Natural killer cell (primary cell): ENCODE measurements around the gene CACNA2D3. TPM values are rescaled to one million over a fixed set of nuclear protein-coding genes. Genes with fewer than 3 reads are reported as not detected.
"Not testable (repeated sequence)": the region's sequence is repeated elsewhere in the genome, so short reads cannot be mapped to it uniquely, and the experiment has no call there.

Source experiments
- ATAC-seq, 3 donors: fragments of 150-1000 bp in 2 of 3; fragments of 200-7000 bp in 1 of 3; cut with Tn5 transposase; 1 replicate in 1 of 3; 2 replicates in 2 of 3; pipeline ENCODE4 v1.10.0; 2021; ENCODE audit warnings: mild to moderate bottlenecking in 2 of 3, moderate library complexity in 2 of 3
- DNase-seq, 2 donors: peaks; one replicate each; pipeline versions ENCODE4 v3.0.0 to v3.0.0-alpha.2; 2013 to 2021; ENCODE audit warnings: mixed read lengths in 1 of 2
- H3K27ac ChIP-seq: one replicate; pipeline ENCODE4 v1.5.1; 2013; ENCODE audit warnings: mild to moderate bottlenecking, low read length
- H3K27me3 ChIP-seq: one replicate; pipeline ENCODE4 v1.6.1; 2013; ENCODE audit warnings: low read length; ENCODE audit not compliant: control insufficient read depth, insufficient read depth
- H3K36me3 ChIP-seq: one replicate; pipeline ENCODE4 v1.6.1; 2013; ENCODE audit warnings: low read length; ENCODE audit not compliant: control insufficient read depth, insufficient read depth
- H3K4me1 ChIP-seq: one replicate; pipeline ENCODE4 v1.6.1; 2013; ENCODE audit warnings: low read length; ENCODE audit not compliant: control insufficient read depth, insufficient read depth
- H3K4me3 ChIP-seq: one replicate; pipeline ENCODE4 v1.5.1; 2013; ENCODE audit warnings: low read length
- H3K9me3 ChIP-seq: one replicate; pipeline ENCODE4 v1.6.1; 2013; ENCODE audit warnings: low read length; ENCODE audit not compliant: control insufficient read depth, insufficient read depth
- H3K27ac Mint-ChIP-seq, 2 donors: one replicate each; pipeline ENCODE4 v1.8.0; 2022; ENCODE audit warnings: mild to moderate bottlenecking in 2 of 2, mixed read lengths in 2 of 2, moderate library complexity in 1 of 2
- H3K27me3 Mint-ChIP-seq, 2 donors: one replicate each; pipeline ENCODE4 v1.8.0; 2022; ENCODE audit warnings: low read depth in 2 of 2, mixed read lengths in 2 of 2
- H3K36me3 Mint-ChIP-seq: one replicate; pipeline ENCODE4 v1.8.0; 2022; ENCODE audit warnings: mixed read lengths
- H3K4me1 Mint-ChIP-seq, 2 donors: one replicate each; pipeline ENCODE4 v1.8.0; 2022; ENCODE audit warnings: mixed read lengths in 2 of 2
- H3K4me3 Mint-ChIP-seq: one replicate; pipeline ENCODE4 v1.8.0; 2022; ENCODE audit warnings: mild to moderate bottlenecking, moderate library complexity, mixed read lengths
- H3K9me3 Mint-ChIP-seq, 2 donors: one replicate each; pipeline ENCODE4 v1.8.0; 2022; ENCODE audit warnings: mixed read lengths in 2 of 2
- WGBS: methylation state at CpG from one replicate; pipeline ENCODE4 v1.1.7; 2013; ENCODE audit warnings: missing lambda C conversion rate; ENCODE audit not compliant: insufficient coverage; 5-methylcytosine and 5-hydroxymethylcytosine counted together
- intact Hi-C: fragments of 100-400 bp; cut with micrococcal nuclease; formaldehyde crosslinking; loops from one replicate; pipeline ENCODE4 v1.14.2; 2022
- total RNA-seq, 4 donors: library from RNA; stranded (reverse); fragments of 120-200 nt in 1 of 4; gene quantifications; one replicate each; pipeline versions ENCODE4 v1.2.3 to v1.2.4, GENCODE V29; 2013 to 2022
- TF ChIP-seq, protein P1 (sequence below): fragments of 200-600 bp; IDR thresholded peaks from one replicate; pipeline ENCODE4 v1.8.0; 2022; ENCODE audit warnings: antibody characterized with exemption

Gene CACNA2D3
- total RNA-seq, 3 donors from 2014 or later (not counting 1 experiment from before 2014, with no cell fraction given), result 0.49 TPM; not detected in 2

DNA sequence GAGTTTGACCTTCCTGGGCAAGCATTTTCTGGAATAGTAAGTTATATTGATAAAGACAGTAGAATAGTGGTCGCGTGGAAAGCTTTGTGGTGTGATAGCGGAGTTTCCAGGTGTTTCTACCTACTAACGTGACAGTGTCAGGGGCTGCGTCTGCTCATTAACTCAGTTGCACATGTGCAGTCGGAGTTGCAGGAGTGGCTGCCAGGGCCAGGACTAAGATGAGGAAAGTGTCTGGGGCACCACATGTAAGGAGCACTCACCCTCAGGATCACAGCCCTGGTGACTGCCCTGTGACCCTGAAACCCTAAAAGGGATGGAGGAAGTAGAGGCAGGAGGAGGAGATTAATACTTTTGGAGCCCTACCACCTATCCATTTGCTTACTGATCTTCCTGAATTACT lies 510.5 kb downstream of the CACNA2D3 start:
- peaks cover 2% of the 10 kb centered on the region for H3K9me3 ChIP-seq
- no peaks in the 10 kb centered on the region for H3K27me3 ChIP-seq
- H3K4me3 ChIP-seq, result no peak overlapping the region
- DNase-seq (no peak), ATAC-seq (no peak)
- TF ChIP-seq, protein P1, sequence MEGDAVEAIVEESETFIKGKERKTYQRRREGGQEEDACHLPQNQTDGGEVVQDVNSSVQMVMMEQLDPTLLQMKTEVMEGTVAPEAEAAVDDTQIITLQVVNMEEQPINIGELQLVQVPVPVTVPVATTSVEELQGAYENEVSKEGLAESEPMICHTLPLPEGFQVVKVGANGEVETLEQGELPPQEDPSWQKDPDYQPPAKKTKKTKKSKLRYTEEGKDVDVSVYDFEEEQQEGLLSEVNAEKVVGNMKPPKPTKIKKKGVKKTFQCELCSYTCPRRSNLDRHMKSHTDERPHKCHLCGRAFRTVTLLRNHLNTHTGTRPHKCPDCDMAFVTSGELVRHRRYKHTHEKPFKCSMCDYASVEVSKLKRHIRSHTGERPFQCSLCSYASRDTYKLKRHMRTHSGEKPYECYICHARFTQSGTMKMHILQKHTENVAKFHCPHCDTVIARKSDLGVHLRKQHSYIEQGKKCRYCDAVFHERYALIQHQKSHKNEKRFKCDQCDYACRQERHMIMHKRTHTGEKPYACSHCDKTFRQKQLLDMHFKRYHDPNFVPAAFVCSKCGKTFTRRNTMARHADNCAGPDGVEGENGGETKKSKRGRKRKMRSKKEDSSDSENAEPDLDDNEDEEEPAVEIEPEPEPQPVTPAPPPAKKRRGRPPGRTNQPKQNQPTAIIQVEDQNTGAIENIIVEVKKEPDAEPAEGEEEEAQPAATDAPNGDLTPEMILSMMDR, result no peak
- no peaks in the 10 kb centered on the region for H3K27me3 Mint-ChIP-seq
- no peaks in the 10 kb centered on the region for H3K4me1 ChIP-seq
- no peaks in the 10 kb centered on the region for H3K36me3 ChIP-seq
- H3K4me3 Mint-ChIP-seq, result no peak overlapping the region
- intact Hi-C loops, result no loop called here
- no peak overlapping the region for H3K27ac ChIP-seq
- 90% methylated on average over 6 of the region's 6 CpGs for WGBS
- no peak overlapping the region for H3K27ac Mint-ChIP-seq
- no peaks in the 10 kb centered on the region for H3K4me1 Mint-ChIP-seq
- no peaks in the 10 kb centered on the region for H3K36me3 Mint-ChIP-seq
- peaks cover 0 to 6% of the 10 kb centered on the region in 2 donors for H3K9me3 Mint-ChIP-seq

DNA sequence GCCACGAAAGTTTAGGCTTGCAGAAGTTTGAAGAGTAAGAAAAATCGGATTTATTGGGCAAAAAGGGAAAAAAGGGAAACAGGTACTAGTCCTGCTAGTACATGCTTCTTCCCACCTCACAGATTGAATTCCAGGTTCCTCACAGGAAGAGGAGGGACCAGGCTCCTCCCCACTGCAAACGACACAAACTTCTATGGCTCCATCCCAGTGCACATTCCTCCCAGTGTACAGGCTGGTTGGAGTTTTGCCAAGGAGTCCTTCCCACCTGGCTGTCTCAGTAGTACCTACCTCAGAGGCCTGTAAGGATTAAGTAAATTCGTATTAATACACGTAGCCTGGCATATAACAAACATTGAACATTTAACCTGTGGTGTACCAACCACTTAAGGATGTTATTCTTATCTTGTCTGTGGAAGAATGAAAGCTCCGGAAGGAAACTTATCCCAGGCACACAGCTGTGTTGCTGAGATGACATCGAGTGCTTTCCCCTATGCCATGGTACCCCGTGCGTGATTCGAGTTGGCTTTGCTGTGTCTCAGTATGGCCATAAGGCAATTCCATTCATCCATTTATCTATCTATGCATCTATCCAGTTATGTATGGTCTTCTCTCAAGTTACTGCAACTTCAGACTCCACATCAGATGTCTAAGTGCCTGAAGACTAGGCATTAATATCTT lies 511.2 kb downstream of the CACNA2D3 start:
- no peak for DNase-seq
- no peak overlapping the region for H3K4me3 ChIP-seq
- H3K27ac ChIP-seq, result no peak overlapping the region
- ATAC-seq, result no peak
- no peaks in the 10 kb centered on the region for H3K36me3 ChIP-seq
- no peak overlapping the region for H3K4me3 Mint-ChIP-seq
- peaks cover 6% of the 10 kb centered on the region for H3K36me3 Mint-ChIP-seq
- no peaks in the 10 kb centered on the region for H3K4me1 ChIP-seq
- no peak overlapping the region for H3K27ac Mint-ChIP-seq
- H3K4me1 Mint-ChIP-seq, result no peaks in the 10 kb centered on the region
- intact Hi-C loops, result no loop called here
- peaks cover 0 to 4% of the 10 kb centered on the region in 2 donors for H3K9me3 Mint-ChIP-seq
- H3K9me3 ChIP-seq, result peaks cover 2% of the 10 kb centered on the region
- WGBS, result 90% methylated on average over 8 of the region's 10 CpGs
- no peaks in the 10 kb centered on the region for H3K27me3 ChIP-seq
- TF ChIP-seq, protein P1, result no peak
- H3K27me3 Mint-ChIP-seq, result peaks cover 0 to 1% of the 10 kb centered on the region in 2 donors

DNA sequence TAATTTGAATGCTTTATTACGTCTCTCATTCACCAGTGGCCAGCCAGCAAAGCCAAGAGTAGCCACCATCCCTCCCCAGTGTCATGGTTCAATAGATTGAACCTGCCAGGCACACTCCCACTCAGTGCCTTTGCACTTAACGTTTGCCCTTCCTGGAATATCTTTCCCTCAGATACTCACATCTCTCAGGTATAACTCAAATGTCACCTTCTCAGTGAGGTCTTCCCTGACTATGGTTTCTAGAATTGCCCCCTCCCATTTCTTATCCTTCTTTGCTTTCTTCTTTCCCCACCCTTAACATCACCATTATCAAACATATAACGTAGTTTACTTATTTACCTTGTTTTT lies 511.7 kb downstream of the CACNA2D3 start:
- Mint-ChIP-seq H3K27me3 (peaks cover 0 to 6% of the 10 kb centered on the region in 2 donors), H3K9me3 (peaks cover 0 to 7% of the 10 kb centered on the region in 2 donors), H3K4me3 (no peak overlapping the region), H3K36me3 (peaks cover 11% of the 10 kb centered on the region), H3K4me1 (no peaks in the 10 kb centered on the region), H3K27ac (no peak overlapping the region)
- TF ChIP-seq, protein P1, result no peak
- WGBS, result 75% methylated on average over 3 of the region's 3 CpGs
- DNase-seq (no peak), ATAC-seq (no peak)
- no peaks in the 10 kb centered on the region for H3K36me3 ChIP-seq
- intact Hi-C loops, result no loop called here
- H3K9me3 ChIP-seq, result no peaks in the 10 kb centered on the region
- H3K27me3 ChIP-seq, result no peaks in the 10 kb centered on the region
- H3K4me1 ChIP-seq, result no peaks in the 10 kb centered on the region
- H3K27ac ChIP-seq, result no peak overlapping the region
- no peak overlapping the region for H3K4me3 ChIP-seq

DNA sequence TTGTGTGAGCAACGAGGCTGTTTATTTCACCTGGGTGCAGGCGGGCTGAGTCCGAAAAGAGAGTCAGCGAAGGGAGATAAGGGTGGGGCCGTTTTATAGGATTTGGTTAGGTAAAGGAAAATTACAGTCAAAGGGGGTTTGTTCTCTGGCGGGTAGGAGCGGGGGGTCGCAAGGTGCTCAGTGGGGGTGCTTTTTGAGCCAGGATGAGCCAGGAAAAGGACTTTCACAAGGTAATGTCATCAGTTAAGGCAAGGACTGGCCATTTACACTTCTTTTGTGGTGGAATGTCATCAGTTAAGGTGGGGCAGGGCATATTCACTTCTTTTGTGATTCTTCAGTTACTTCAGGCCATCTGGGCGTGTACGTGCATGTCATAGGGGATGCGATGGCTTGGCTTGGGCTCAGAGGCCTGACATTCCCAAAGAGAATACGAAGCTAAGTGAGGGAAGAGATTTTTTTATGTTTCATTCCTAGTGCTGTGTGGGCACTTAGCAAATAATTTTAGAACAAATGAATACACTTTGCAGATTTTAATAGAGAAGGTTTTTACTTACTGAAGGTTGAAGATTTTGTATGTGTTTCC lies 517.5 kb downstream of the CACNA2D3 start:
- not testable (repeated sequence) for H3K4me1 Mint-ChIP-seq

More for the DNA sequence above, 517.5 kb downstream of the CACNA2D3 start:
- H3K4me3 ChIP-seq, H3K27ac Mint-ChIP-seq, H3K4me3 Mint-ChIP-seq, ATAC-seq, intact Hi-C loops, DNase-seq, H3K27ac ChIP-seq, H3K27me3 ChIP-seq, H3K9me3 Mint-ChIP-seq, H3K9me3 ChIP-seq, H3K4me1 ChIP-seq, H3K36me3 ChIP-seq: not testable (repeated sequence)
- H3K27me3 Mint-ChIP-seq, result peaks cover 17 to 19% of the 10 kb centered on the region in 2 donors
- peaks cover 11% of the 10 kb centered on the region for H3K36me3 Mint-ChIP-seq
- 29% methylated on average over 9 of the region's 12 CpGs for WGBS
